SK-N-MC (cell line): Measurements from ENCODE around the gene HK1.

Experiments used
- EZH2 ChIP-seq: fragments of 200-600 bp; sonication (generic); IDR thresholded peaks from one replicate; pipeline ENCODE4 v1.6.1; 2017; ENCODE audit warnings: antibody characterized with exemption
- POLR2AphosphoS5 ChIP-seq: IDR thresholded peaks from 2 replicates; pipeline ENCODE4 v1.6.1; 2012; ENCODE audit warnings: mild to moderate bottlenecking, low read depth, low read length, borderline replicate concordance

- TF ChIP-seq EZH2 = no peak
- TF ChIP-seq POLR2AphosphoS5 = no peak
Measured at GRCh38 chr10:69422676-69423075, 144.4 kb downstream of the HK1 start.
